K562 treated with DMSO at 1 percent for 4 hours (cell line): ENCODE measurements around the gene CRYBB2. TPM values are rescaled to one million over a fixed set of nuclear protein-coding genes. Genes with fewer than 3 reads are reported as not detected.

Experiments used
- total RNA-seq: library from RNA; unstranded; fragments of 300-600 nt; gene quantifications from 2 replicates; pipeline ENCODE4 v1.2.3, GENCODE V29; 2022; ENCODE audit not compliant: insufficient read depth

Gene CRYBB2
- total RNA-seq = not detected in 2 replicates

GRCh38 chr22:25219211-25219689 is at the start of gene CRYBB2:
CRYBB2 (plus strand) TSS chr22:25219639; CDS start chr22:25221430, 1,791 bp downstream.

GRCh38 chr22:25199731-25200520 is 19.5 kb upstream of the CRYBB2 start, which contains the start of gene CRYBB3:
CRYBB3 (plus strand) TSS chr22:25199858; CDS start chr22:25201397, 1,539 bp downstream.

Other genes with a start within 250 kb of the CRYBB2 start
- gene CRYBB3, start 19.8 kb upstream of the CRYBB2 start, total RNA-seq = not detected in 2 replicates